ENCODE measurements around the gene MPND. TPM values are rescaled to one million over a fixed set of nuclear protein-coding genes. Genes with fewer than 3 reads are reported as not detected.

Gene MPND
- total and polyA plus RNA-seq, 2 of the 13 experiments (the other 11 are each of a cell fraction or from before 2014, with no cell fraction given): 10.8 to 15.8 TPM

DNA sequence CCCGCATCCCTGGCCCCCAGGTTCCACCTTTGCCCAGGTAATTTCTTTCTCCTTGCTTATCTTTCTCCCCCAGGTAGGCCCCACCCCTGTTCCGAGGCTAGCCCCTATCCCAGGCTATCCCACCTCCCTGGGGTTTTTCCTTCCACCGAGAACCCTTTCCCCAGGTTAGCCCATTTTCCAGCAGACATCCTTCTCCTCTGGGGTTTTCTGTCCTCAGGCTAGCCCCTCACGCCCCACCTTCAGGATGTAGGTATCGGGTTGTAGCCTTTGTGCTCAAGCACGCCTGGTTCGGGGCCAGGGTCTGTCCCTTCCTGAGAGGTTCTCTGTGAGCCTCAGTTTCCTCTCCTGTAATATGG is 38.1 kb upstream of the MPND start:
- DNase-seq (ENCODE audit: low spot score): no peak
- Histone ChIP-seq H3K4me3 (replicated peaks in 1 of 3; ENCODE audit: insufficient read depth in 1 of 3, low read depth in 2 of 3, low read length in 3 of 3) (no peak overlapping the region), H3K9ac (ENCODE audit: insufficient read depth, low read depth, low read length) (no peak overlapping the region), H3K79me2 (ENCODE audit: insufficient read depth, low read length) (no peaks in the 10 kb centered on the region), H3K27me3 (ENCODE audit: control insufficient read depth in 1 of 2, insufficient read depth in 2 of 2, low read length in 2 of 2) (peaks cover 2 to 11% of the 10 kb centered on the region in 2 experiments; a peak in 4 of 5 replicates), H2AFZ (ENCODE audit: low read length) (no peak overlapping the region), H3K36me3 (replicated peaks in 1 of 2; ENCODE audit: control insufficient read depth in 1 of 2, insufficient read depth in 2 of 2, low read length in 2 of 2) (no peaks in the 10 kb centered on the region), H3K4me2 (ENCODE audit: low read depth, low read length) (no peak overlapping the region), H3K27ac (ENCODE audit: extremely low read length, insufficient read depth, low read length) (no peak overlapping the region), H3K4me1 (ENCODE audit: insufficient read depth, low read length) (peaks cover 49% of the 10 kb centered on the region), H4K20me1 (ENCODE audit: insufficient read depth, low read length) (no peaks in the 10 kb centered on the region), H3K9me3 (ENCODE audit: low read length) (no peaks in the 10 kb centered on the region)
- CTCF ChIA-PET (ENCODE audit: low intra/inter-chr PET ratio, low total read pairs): no interaction called here
- POLR2A ChIA-PET: interaction anchor here (1.0 to 1.3 kb wide), 2 partner anchors 33 to 37 kb away, joined by 3 to 4 read pairs; partner anchors contain the start of gene MPND
- no peak for FAIRE-seq
- intact Hi-C loops (cut with micrococcal nuclease; ENCODE audit: unreplicated experiment) (no loop called here), in situ Hi-C loops (cut with HindIII; ENCODE audit: extremely low pct_ligation_motif_present, low pct_unique_long_range_greater_than_20kb) (no loop called here)
- WGBS (ENCODE audit: low lambda C conversion rate): 56% methylated on average over 7 of the region's 7 CpGs
- ATAC-seq: no peak
- BruUV-seq (replicated peaks): no TSS peak
- TF ChIP-seq, protein P1, sequence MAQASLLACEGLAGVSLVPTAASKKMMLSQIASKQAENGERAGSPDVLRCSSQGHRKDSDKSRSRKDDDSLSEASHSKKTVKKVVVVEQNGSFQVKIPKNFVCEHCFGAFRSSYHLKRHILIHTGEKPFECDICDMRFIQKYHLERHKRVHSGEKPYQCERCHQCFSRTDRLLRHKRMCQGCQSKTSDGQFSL (CRISPR knock-in tag; IDR thresholded peaks at IDR 0.05): no peak
- TF ChIP-seq ETV6 (CRISPR knock-in tag; conservative IDR thresholded peaks at IDR 0.05) (no peak), MTA1 (CRISPR knock-in tag; IDR thresholded peaks at IDR 0.05; ENCODE audit: borderline replicate concordance) (no peak), MEIS2 (CRISPR knock-in tag; IDR thresholded peaks at IDR 0.05) (no peak), ZNF792 (CRISPR knock-in tag; IDR thresholded peaks at IDR 0.05) (no peak), PRMT3 (CRISPR knock-in tag; IDR thresholded peaks at IDR 0.05; ENCODE audit: borderline replicate concordance, low read depth) (no peak), SRSF4 (IDR thresholded peaks at IDR 0.05; ENCODE audit: low read depth, low read length, poor library complexity, severe bottlenecking) (no peak), ZFP36L1 (CRISPR knock-in tag; IDR thresholded peaks at IDR 0.05) (no peak), NR3C1 (CRISPR knock-in tag; IDR thresholded peaks at IDR 0.05) (no peak), TBX3 (IDR thresholded peaks at IDR 0.05; ENCODE audit: borderline replicate concordance) (no peak)
- TF ChIP-seq, protein P2, sequence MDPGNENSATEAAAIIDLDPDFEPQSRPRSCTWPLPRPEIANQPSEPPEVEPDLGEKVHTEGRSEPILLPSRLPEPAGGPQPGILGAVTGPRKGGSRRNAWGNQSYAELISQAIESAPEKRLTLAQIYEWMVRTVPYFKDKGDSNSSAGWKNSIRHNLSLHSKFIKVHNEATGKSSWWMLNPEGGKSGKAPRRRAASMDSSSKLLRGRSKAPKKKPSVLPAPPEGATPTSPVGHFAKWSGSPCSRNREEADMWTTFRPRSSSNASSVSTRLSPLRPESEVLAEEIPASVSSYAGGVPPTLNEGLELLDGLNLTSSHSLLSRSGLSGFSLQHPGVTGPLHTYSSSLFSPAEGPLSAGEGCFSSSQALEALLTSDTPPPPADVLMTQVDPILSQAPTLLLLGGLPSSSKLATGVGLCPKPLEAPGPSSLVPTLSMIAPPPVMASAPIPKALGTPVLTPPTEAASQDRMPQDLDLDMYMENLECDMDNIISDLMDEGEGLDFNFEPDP (CRISPR knock-in tag; conservative IDR thresholded peaks at IDR 0.05): no peak
- TF ChIP-seq, protein P3, sequence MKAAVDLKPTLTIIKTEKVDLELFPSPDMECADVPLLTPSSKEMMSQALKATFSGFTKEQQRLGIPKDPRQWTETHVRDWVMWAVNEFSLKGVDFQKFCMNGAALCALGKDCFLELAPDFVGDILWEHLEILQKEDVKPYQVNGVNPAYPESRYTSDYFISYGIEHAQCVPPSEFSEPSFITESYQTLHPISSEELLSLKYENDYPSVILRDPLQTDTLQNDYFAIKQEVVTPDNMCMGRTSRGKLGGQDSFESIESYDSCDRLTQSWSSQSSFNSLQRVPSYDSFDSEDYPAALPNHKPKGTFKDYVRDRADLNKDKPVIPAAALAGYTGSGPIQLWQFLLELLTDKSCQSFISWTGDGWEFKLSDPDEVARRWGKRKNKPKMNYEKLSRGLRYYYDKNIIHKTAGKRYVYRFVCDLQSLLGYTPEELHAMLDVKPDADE (CRISPR knock-in tag; IDR thresholded peaks at IDR 0.05): no peak
- TF ChIP-seq, protein P4, sequence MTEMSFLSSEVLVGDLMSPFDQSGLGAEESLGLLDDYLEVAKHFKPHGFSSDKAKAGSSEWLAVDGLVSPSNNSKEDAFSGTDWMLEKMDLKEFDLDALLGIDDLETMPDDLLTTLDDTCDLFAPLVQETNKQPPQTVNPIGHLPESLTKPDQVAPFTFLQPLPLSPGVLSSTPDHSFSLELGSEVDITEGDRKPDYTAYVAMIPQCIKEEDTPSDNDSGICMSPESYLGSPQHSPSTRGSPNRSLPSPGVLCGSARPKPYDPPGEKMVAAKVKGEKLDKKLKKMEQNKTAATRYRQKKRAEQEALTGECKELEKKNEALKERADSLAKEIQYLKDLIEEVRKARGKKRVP (CRISPR knock-in tag; IDR thresholded peaks at IDR 0.05): no peak
- TF ChIP-seq, protein P5, sequence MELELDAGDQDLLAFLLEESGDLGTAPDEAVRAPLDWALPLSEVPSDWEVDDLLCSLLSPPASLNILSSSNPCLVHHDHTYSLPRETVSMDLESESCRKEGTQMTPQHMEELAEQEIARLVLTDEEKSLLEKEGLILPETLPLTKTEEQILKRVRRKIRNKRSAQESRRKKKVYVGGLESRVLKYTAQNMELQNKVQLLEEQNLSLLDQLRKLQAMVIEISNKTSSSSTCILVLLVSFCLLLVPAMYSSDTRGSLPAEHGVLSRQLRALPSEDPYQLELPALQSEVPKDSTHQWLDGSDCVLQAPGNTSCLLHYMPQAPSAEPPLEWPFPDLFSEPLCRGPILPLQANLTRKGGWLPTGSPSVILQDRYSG (CRISPR knock-in tag; IDR thresholded peaks at IDR 0.05): no peak
- TF ChIP-seq, protein P6, sequence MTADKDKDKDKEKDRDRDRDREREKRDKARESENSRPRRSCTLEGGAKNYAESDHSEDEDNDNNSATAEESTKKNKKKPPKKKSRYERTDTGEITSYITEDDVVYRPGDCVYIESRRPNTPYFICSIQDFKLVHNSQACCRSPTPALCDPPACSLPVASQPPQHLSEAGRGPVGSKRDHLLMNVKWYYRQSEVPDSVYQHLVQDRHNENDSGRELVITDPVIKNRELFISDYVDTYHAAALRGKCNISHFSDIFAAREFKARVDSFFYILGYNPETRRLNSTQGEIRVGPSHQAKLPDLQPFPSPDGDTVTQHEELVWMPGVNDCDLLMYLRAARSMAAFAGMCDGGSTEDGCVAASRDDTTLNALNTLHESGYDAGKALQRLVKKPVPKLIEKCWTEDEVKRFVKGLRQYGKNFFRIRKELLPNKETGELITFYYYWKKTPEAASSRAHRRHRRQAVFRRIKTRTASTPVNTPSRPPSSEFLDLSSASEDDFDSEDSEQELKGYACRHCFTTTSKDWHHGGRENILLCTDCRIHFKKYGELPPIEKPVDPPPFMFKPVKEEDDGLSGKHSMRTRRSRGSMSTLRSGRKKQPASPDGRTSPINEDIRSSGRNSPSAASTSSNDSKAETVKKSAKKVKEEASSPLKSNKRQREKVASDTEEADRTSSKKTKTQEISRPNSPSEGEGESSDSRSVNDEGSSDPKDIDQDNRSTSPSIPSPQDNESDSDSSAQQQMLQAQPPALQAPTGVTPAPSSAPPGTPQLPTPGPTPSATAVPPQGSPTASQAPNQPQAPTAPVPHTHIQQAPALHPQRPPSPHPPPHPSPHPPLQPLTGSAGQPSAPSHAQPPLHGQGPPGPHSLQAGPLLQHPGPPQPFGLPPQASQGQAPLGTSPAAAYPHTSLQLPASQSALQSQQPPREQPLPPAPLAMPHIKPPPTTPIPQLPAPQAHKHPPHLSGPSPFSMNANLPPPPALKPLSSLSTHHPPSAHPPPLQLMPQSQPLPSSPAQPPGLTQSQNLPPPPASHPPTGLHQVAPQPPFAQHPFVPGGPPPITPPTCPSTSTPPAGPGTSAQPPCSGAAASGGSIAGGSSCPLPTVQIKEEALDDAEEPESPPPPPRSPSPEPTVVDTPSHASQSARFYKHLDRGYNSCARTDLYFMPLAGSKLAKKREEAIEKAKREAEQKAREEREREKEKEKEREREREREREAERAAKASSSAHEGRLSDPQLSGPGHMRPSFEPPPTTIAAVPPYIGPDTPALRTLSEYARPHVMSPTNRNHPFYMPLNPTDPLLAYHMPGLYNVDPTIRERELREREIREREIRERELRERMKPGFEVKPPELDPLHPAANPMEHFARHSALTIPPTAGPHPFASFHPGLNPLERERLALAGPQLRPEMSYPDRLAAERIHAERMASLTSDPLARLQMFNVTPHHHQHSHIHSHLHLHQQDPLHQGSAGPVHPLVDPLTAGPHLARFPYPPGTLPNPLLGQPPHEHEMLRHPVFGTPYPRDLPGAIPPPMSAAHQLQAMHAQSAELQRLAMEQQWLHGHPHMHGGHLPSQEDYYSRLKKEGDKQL (CRISPR knock-in tag; IDR thresholded peaks at IDR 0.05; ENCODE audit: low read depth): no peak

Measured in HepG2 (cell line).